Heart left ventricle (tissue), 13 donors: ENCODE measurements around the gene SKP1.

ENCODE experiments used
- POLR2A ChIP-seq, 2 donors: fragments of 450-650 bp; IDR thresholded peaks; one replicate each; pipeline ENCODE4 v1.6.1; 2017; ENCODE audit warnings: antibody characterized with exemption in 2 of 2, mild to moderate bottlenecking in 2 of 2, moderate library complexity in 2 of 2
- TF ChIP-seq, protein P1 (sequence below), 12 donors: fragments of 200-600 bp; sonication (generic) in 4 of 12; IDR thresholded peaks; one replicate each; pipeline versions ENCODE4 v1.5.0 to v1.8.0; 2018 to 2022; ENCODE audit warnings: antibody characterized with exemption in 12 of 12, mild to moderate bottlenecking in 5 of 12
- donor health status: ischemic (EF 13 %, LVEDD 7.1; RV severe dilation, severe dysfunction).
- donor health status: DM: no; HTN: yes; CAD: no.
- donor health status: DM: no; HTN: no; CAD: no.
- donor health status: ischemic (EF 25% LVEDD 6.9; RV normal size, moderate dysfunction).
- donor health status: ischemic (EF 25% LVEDD 5.7; RV mildly dilated, moderate dysfunction).
- donor health status: ischemic (EF 35%, LVEDD 5.7; RV mildly dilated, moderate dysfunction).
- donor health status: nonischemic (EF 11% LVEDD 7.7; RV severe dilation, severe dysfunction).
- donor health status: DM: yes; HTN: yes; CAD: no.
- donor health status: PGD.
- donor health status: ischemic (EF 29% LVEDD 5.4; RV normal size, mild dysfunction).
- donor health status: nonischemic (EF 23%, LVEDD 6.1; RV moderate dilation, normal function).

GRCh38 chr5:134129411-134130238 is 47.1 kb downstream of the SKP1 start:
- TF ChIP-seq, protein P1, sequence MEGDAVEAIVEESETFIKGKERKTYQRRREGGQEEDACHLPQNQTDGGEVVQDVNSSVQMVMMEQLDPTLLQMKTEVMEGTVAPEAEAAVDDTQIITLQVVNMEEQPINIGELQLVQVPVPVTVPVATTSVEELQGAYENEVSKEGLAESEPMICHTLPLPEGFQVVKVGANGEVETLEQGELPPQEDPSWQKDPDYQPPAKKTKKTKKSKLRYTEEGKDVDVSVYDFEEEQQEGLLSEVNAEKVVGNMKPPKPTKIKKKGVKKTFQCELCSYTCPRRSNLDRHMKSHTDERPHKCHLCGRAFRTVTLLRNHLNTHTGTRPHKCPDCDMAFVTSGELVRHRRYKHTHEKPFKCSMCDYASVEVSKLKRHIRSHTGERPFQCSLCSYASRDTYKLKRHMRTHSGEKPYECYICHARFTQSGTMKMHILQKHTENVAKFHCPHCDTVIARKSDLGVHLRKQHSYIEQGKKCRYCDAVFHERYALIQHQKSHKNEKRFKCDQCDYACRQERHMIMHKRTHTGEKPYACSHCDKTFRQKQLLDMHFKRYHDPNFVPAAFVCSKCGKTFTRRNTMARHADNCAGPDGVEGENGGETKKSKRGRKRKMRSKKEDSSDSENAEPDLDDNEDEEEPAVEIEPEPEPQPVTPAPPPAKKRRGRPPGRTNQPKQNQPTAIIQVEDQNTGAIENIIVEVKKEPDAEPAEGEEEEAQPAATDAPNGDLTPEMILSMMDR (IDR thresholded peaks at IDR 0.05): no peak
- TF ChIP-seq POLR2A (IDR thresholded peaks at IDR 0.05): no peak
